Umbilical cord (tissue), 1 donor: ENCODE results near the gene LINS1. TPM values are rescaled to one million over a fixed set of nuclear protein-coding genes. Genes with fewer than 3 reads are reported as not detected.

ENCODE experiments used
- total RNA-seq: library from RNA; depleted of rRNA; stranded (reverse); fragments of >200 nt; gene quantifications from one replicate; pipeline ENCODE4 v1.2.3, GENCODE V29; 2014; ENCODE audit warnings: low replicate concordance; ENCODE audit not compliant: insufficient read depth

The LINS1 gene
- total RNA-seq, 1 donor from 2014 or later: 19.5 TPM

Other genes starting within 250 kb of the LINS1 start
- 4.1 TPM for gene CERS3, start 73.2 kb downstream of the LINS1 start, total RNA-seq
- 10.6 TPM for gene ASB7, start 405 bp upstream of the LINS1 start, total RNA-seq